Fibroblast of lung (primary cell): ENCODE data around the gene KCNRG.

Experiments used
- CTCF ChIP-seq, 2 donors: IDR thresholded peaks in 1 of 2; conservative IDR thresholded peaks in 1 of 2; 1 replicate in 1 of 2; 2 replicates in 1 of 2; pipeline ENCODE4 v1.5.1; 2011 to 2012; ENCODE audit warnings: low read length in 2 of 2, control low read depth in 1 of 2, inconsistent platforms in 1 of 2, low read depth in 1 of 2, mild to moderate bottlenecking in 1 of 2
- EZH2 ChIP-seq: IDR thresholded peaks from 2 replicates; pipeline ENCODE4 v1.5.1; 2012; ENCODE audit warnings: low read length, control low read depth, mild to moderate bottlenecking; ENCODE audit errors: missing control alignments

- TF ChIP-seq CTCF (conservative IDR thresholded peaks at IDR 0.05 in 1 of 2, IDR thresholded peaks at IDR 0.05 in 1 of 2; ENCODE audit: low read depth in 1 of 2, low read length in 2 of 2) (no peak), EZH2 (no peak)
These were observed 3.8 kb upstream of the KCNRG start for GRCh38 chr13:50011461-50011860.
